GM12801 (cell line): ENCODE data around the gene CNNM2.

ENCODE experiments used
- CTCF ChIP-seq: IDR thresholded peaks from one replicate; pipeline ENCODE4 v1.5.1; 2011; ENCODE audit warnings: control low read depth; ENCODE audit not compliant: insufficient read length; ENCODE audit errors: extremely low read depth

The CNNM2 gene

GRCh38 chr10:103021900-103022293 lies 103.8 kb downstream of the CNNM2 start:
- TF ChIP-seq CTCF: no peak

- TF ChIP-seq CTCF: no peak
These were observed 107.6 kb downstream of the CNNM2 start for GRCh38 chr10:103025696-103026095.

DNA sequence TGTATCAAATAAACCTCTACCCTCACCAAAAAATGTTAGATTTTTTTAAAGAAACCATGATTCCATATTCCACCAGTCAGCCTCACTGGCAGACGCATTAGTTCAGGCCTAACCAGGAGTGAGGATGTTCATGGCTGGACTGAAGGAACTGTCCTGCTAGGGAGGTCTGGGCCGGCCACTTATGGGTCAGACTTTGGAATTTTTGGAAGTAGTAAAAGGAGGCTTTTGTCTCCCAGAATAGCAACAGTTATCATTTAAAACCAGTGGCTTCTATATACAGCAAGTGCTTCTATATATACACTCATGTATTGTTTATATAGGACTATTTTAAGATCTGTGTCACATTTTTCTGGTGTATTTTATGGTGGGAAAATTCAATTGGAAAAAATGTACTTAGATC lies 120.5 kb downstream of the CNNM2 start:
- no peak for TF ChIP-seq CTCF

- no peak for TF ChIP-seq CTCF
These were observed 122.3 kb downstream of the CNNM2 start for GRCh38 chr10:103040418-103040817.

DNA sequence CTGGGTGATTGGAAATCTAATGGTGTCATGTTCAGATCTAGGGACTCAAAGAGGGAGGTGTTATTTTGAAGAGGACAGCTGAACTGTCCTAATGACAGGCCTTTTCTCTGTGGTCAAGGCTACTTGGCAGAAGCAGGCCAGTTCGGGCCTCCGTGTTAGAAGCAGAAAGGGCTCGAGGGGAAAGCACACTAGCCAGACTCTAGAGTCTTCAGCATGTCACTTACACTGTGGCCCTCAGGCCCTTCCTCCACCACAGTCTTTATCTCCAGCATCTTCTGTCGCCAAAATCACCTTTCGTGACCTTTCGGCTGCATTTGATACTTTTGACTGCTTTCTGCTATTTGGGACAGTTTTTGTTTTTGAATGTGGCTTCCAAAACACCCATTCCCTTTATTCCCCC lies 123.3 kb downstream of the CNNM2 start:
- no peak for TF ChIP-seq CTCF

DNA sequence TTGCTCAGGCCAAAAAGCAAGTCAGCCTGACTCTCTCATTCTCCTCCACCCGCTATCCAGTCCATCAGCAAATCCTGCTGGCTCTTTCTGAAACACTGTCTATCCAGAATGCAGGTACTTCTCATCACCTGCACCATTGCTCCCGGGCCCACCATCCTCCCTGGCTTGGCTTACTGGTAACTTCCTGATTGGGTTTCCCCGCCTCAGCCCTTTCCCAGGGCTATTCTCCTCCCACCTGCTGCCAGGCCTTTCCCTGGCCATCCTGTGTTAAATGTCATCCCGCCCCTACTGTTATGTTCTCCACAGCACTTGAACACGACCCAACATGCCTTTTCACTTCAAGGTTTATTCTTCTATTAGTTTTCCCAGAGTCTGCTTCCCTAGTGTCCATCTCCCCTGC lies 124.0 kb downstream of the CNNM2 start:
- no peak for TF ChIP-seq CTCF

GRCh38 chr10:103042908-103043307 lies 124.8 kb downstream of the CNNM2 start:
- no peak for TF ChIP-seq CTCF

DNA sequence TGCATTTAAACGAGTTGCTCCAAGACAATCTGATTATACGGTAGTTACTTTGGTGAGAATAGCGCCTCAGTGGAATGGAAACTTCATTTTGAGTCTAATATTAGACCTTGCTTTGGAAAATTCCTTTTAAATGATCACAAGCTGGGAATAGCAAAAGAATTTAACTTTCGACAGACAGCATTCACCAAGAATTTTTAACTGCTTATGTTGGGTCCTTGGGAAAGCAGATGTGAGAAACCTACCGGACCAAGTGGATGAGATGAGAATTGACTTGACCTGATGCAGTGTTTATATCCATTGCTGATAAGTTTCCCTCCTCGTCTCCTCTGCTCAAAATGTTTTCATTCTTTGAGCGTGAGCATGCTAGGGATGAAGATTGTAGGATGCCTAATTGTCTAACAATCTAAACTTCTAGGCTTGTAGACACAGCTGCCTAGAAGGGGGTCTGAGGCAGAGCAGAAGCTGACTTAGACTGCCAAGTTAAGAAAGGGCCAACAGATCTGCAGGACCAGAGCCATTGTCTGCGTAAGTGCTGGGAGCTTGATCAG lies 126.9 kb downstream of the CNNM2 start:
- TF ChIP-seq CTCF: no peak
